GM18907 (cell line): ENCODE data around the gene KCTD5.
"Not testable (repeated sequence)": the region's sequence is repeated elsewhere in the genome, so short reads cannot be mapped to it uniquely, and the experiment has no call there.

Experiments
- ATAC-seq: cut with Tn5 transposase; IDR thresholded peaks from one replicate; pipeline ENCODE4 v1.9.1; 2021; ENCODE audit warnings: mild to moderate bottlenecking, moderate library complexity; ENCODE audit not compliant: unreplicated experiment

Gene KCTD5, protein sequence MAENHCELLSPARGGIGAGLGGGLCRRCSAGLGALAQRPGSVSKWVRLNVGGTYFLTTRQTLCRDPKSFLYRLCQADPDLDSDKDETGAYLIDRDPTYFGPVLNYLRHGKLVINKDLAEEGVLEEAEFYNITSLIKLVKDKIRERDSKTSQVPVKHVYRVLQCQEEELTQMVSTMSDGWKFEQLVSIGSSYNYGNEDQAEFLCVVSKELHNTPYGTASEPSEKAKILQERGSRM

GRCh38 chr16:2682209-2683021 is at the start of gene KCTD5:
Gene KCTD5 (plus strand): TSS chr16:2682523. CDS start chr16:2682549, 26 bp downstream.
- peak; percentile 77 for ATAC-seq

- peak; percentile 50 for ATAC-seq
Measured at GRCh38 chr16:2639071-2639721, 43.1 kb upstream of the KCTD5 start.

- ATAC-seq, result peak; percentile 45
Measured at GRCh38 chr16:2639722-2640072, 42.6 kb upstream of the KCTD5 start.

DNA sequence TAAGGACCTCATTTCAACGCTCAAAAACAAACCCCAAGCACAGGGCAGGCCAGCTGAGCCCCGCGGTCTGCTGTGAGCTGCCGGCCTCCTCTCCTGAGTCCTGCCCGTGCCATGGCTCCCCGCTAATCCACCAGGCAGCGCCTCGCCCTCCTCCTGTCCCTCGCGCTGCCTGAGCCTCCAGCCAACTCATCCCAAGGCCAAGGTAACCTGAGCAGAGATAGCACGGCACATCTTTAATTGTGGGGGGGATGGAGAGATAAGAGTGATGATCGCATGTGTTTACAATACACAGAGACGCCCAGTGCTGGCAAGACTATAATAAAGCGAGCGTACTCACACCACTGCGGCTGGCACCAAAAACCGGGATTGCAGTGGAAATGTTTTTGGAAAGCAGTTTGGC is 39.8 kb upstream of the KCTD5 start:
- not testable (repeated sequence) for ATAC-seq

- ATAC-seq, result not testable (repeated sequence)
Measured at GRCh38 chr16:2644754-2645453, 37.4 kb upstream of the KCTD5 start.

DNA sequence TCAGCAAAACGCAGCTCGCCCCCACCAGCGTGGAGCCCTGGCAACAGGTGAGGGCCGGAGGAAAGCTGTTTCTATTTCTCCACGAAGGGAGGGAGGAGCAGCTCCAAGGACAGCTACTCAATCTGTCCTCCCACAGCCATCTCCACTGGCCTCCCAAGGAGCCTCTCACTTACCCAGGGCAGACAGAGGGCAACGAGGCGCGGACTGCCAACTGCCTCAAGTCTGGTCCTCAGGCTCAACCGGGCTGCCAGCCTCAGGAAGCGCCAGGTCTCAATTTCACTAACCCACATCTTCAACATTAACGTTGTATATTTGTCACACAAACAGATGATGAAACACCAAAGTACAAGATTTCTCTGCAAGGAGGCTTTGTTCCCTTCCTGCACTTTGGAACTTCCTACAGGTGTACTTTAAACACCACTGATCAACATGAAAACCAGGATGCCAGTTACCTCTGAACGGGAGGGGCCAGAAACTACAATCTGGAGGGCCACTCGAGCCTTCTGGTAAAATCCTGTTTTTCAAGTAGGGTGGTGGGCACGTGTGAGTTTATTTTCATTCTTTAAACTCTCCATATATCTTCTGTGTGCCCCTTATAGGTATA is 31.0 kb upstream of the KCTD5 start:
- not testable (repeated sequence) for ATAC-seq

DNA sequence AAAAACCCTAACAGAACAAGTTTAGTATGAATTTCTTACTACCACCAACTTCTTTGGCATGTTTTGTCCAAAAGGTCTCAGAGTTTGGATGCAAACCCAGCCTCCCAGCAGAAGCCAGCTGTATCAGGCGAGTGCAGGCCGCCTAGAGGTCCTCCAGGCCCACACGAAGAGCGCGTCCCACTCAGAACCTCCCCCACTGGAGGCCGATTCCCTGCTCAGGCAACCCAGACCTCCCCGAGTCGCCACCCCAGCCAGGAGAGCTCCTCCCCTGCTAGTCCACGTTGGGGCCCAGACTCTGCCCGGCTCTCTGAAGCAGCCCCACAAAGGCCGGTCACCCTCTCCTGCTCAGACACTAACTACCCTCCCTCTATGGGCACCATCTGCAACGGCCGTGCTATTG is 28.4 kb upstream of the KCTD5 start:
- not testable (repeated sequence) for ATAC-seq

DNA sequence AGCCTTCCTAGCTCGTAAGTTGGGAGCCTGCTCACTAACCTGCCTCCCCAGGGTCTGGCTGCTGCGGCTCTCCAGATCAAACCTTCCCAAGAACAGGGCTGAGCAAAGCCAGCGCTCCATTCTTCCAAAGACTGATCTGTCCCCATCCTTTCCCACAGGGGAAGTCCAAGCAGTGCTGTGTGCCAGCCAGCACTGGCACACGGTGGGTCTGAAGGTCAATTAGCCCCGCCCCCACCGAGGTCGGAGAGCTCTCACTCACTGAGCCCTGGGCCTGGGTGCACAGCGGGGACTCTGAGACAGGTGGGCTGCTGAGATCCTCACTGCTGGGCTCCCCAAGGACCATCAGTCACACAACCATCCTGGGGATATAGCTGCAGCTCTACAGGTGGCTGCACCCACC is 27.4 kb upstream of the KCTD5 start:
- not testable (repeated sequence) for ATAC-seq

GRCh38 chr16:2656985-2657384 is 25.3 kb upstream of the KCTD5 start:
- no peak for ATAC-seq

GRCh38 chr16:2657803-2658202 is 24.5 kb upstream of the KCTD5 start:
- not testable (repeated sequence) for ATAC-seq

- not testable (repeated sequence) for ATAC-seq
Measured at GRCh38 chr16:2659560-2659959, 22.8 kb upstream of the KCTD5 start.

GRCh38 chr16:2660014-2660662 is 22.2 kb upstream of the KCTD5 start:
- not testable (repeated sequence) for ATAC-seq

DNA sequence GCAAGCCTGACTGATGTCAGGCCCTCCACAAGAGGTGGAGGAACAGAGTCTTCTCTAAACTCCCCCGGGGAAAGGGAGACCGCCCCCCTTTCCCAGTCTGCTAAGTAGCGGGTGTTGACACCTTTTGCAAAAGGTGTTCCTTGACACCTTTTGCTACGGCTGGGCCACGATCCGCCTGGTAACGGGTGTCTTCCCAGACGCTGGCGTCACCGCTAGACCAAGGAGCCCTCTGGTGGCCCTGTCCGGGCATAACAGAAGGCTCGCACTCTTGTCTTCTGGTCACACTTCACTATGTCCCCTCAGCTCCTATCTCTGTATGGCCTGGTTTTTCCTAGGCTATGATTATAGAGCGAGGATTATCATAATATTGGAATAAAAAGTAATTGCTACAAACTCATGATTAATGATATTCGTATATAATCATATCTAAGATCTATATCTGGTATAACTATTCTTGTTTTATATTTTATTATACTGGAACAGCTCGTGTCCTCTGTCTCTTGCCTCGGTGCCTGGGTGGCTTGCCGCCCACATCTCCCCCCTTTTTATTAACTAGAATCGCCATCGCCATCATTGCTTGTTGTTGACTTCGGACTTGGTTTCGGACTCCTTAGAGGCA is 21.5 kb upstream of the KCTD5 start:
- not testable (repeated sequence) for ATAC-seq

GRCh38 chr16:2663553-2664546 is 18.5 kb upstream of the KCTD5 start:
- no peak for ATAC-seq

GRCh38 chr16:2664574-2664982 is 17.7 kb upstream of the KCTD5 start:
- no peak for ATAC-seq

GRCh38 chr16:2666671-2667070 is 15.7 kb upstream of the KCTD5 start:
- ATAC-seq, result not testable (repeated sequence)

DNA sequence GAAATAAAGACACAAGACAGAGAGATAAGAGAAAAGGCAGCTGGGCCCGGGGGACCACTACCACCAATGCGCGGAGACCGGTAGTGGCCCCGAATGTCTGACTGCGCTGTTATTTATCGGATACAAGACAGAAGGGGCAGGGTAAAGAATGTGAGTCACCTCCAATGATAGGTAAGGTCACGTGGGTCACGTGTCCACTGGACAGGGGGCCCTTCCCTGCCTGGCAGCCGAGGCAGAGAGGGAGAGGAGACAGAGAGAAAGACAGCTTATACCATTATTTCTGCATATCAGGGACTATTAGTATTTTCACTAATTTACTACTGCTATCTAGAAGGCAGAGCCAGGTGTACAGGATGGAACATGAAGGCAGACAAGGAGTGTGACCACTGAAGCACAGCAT is 12.7 kb upstream of the KCTD5 start:
- ATAC-seq, result not testable (repeated sequence)

DNA sequence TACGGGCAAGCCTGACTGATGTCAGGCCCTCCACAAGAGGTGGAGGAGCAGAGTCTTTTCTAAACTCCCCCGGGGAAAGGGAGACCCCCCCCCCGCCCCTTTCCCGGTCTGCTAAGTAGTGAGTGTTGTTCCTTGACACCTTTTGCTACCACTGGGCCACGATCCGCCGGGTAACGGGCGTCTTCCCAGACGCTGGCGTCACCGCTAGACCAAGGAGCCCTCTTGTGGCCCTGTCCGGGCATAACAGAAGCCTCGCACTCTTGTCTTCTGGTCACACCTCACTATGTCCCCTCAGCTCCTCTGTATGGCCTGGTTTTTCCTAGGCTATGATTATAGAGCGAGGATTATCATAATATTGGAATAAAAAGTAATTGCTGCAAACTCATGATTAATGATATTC is 12.3 kb upstream of the KCTD5 start:
- not testable (repeated sequence) for ATAC-seq

- ATAC-seq, result not testable (repeated sequence)
Measured at GRCh38 chr16:2671193-2671592, 11.1 kb upstream of the KCTD5 start.
